A673 (cell line): ENCODE results near the gene NEDD4. TPM values are rescaled to one million over a fixed set of nuclear protein-coding genes. Genes with fewer than 3 reads are reported as not detected.
A peak's percentile ranks its signal among the peaks of the same experiment; 100 is the strongest.

Source experiments
- BruUV-seq: library from RNA; stranded (reverse); fragments of 400-500 nt; replicated peaks from 2 replicates; lab custom pipeline; 2021; lab: Mats Ljungman, UMichigan
- CTCF ChIA-PET: fragments of 300-600 bp; sonication (Branson Sonifier 250); formaldehyde crosslinking; loops from one replicate; lab custom pipeline; 2022; ENCODE audit warnings: antibody characterized with exemption; lab: Charles Lee
- POLR2A ChIA-PET: fragments of 300-600 bp; sonication (Branson Sonifier 250); formaldehyde crosslinking; loops from one replicate; lab custom pipeline; 2022; ENCODE audit warnings: antibody characterized with exemption; ENCODE audit not compliant: low non-redundant PET; lab: Charles Lee
- DNase-seq: peaks from one replicate; pipeline ENCODE4 v3.0.0-alpha.2; 2015; ENCODE audit warnings: low spot score
- H3K27ac ChIP-seq: fragments of 200-600 bp; sonication (generic); 2 replicates; pipeline ENCODE4 v1.5.1; 2016; ENCODE audit warnings: mixed run types, low read depth, mild to moderate bottlenecking, mixed read lengths, antibody characterized with exemption, low read length; ENCODE audit not compliant: poor library complexity, severe bottlenecking
- H3K27me3 ChIP-seq: fragments of 200-600 bp; sonication (generic); replicated peaks from 2 replicates; pipeline ENCODE4 v1.6.1; 2017; ENCODE audit warnings: mixed run types, low read depth, mild to moderate bottlenecking, mixed read lengths, antibody characterized with exemption, low read length; ENCODE audit not compliant: insufficient read depth, poor library complexity
- H3K36me3 ChIP-seq: fragments of 200-600 bp; sonication (generic); 2 replicates; pipeline ENCODE4 v1.6.1; 2016; ENCODE audit warnings: mixed run types, mild to moderate bottlenecking, mixed read lengths, antibody characterized with exemption, low read length; ENCODE audit not compliant: insufficient read depth, poor library complexity, severe bottlenecking
- H3K4me1 ChIP-seq: fragments of 200-600 bp; sonication (generic); 2 replicates; pipeline ENCODE4 v1.6.1; 2017; ENCODE audit warnings: mixed run types, mild to moderate bottlenecking, mixed read lengths, antibody characterized with exemption, low read length; ENCODE audit not compliant: insufficient read depth, poor library complexity, severe bottlenecking
- H3K4me3 ChIP-seq: fragments of 200-600 bp; sonication (generic); 2 replicates; pipeline ENCODE4 v1.5.1; 2016; ENCODE audit warnings: low read depth, mixed run types, mild to moderate bottlenecking, mixed read lengths, low read length; ENCODE audit not compliant: poor library complexity, severe bottlenecking
- H3K9me3 ChIP-seq: fragments of 200-600 bp; sonication (generic); 2 replicates; pipeline ENCODE4 v1.6.1; 2016; ENCODE audit warnings: mixed run types, low read depth, mild to moderate bottlenecking, mixed read lengths, antibody characterized with exemption, low read length; ENCODE audit not compliant: poor library complexity, severe bottlenecking
- EZH2 ChIP-seq: fragments of 200-600 bp; sonication (generic); IDR thresholded peaks from 2 replicates; pipeline ENCODE4 v1.6.1; 2017; ENCODE audit warnings: borderline replicate concordance, low read depth, mild to moderate bottlenecking, mixed read lengths, antibody characterized with exemption, low read length; ENCODE audit not compliant: poor library complexity, severe bottlenecking
- intact Hi-C: fragments of 100-400 bp; cut with micrococcal nuclease; formaldehyde crosslinking; loops from one replicate; pipeline ENCODE4 v1.10.0; 2022; ENCODE audit not compliant: unreplicated experiment
- total RNA-seq: library from RNA; stranded (reverse); gene quantifications from 2 replicates; pipeline ENCODE4 v1.2.3, GENCODE V29; 2021
- TF ChIP-seq, protein P1 (sequence below): fragments of 300-800, 200-600 bp; sonication (generic); conservative IDR thresholded peaks from 2 replicates; pipeline ENCODE4 v1.5.1; 2017; ENCODE audit warnings: low read depth, mild to moderate bottlenecking, antibody characterized with exemption, low read length, moderate library complexity, mixed read lengths

Gene NEDD4
- total RNA-seq, 1 experiment from 2014 or later = 23.1 TPM

DNA sequence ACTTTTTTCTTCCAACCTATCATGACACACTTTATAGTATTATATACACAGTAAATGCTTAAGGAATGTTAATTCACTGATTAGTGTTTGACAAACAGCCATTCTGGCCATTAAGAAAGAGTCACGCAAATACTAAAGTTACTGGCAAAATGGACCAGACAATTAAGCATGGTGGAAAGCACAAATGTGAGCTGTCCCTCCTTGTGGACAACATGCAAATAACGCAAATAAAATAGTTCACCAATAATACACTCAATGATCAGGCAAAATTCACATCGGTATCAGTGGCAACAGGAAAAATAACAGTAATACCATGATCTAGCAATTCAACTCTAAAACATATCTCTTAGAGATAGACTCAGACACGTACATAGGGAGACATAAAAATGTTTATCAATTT, 71.7 kb downstream of the NEDD4 start:
- ChIA-PET POLR2A (no interaction called here), CTCF (no interaction called here)
- TF ChIP-seq EZH2 = no peak
- TF ChIP-seq, protein P1, sequence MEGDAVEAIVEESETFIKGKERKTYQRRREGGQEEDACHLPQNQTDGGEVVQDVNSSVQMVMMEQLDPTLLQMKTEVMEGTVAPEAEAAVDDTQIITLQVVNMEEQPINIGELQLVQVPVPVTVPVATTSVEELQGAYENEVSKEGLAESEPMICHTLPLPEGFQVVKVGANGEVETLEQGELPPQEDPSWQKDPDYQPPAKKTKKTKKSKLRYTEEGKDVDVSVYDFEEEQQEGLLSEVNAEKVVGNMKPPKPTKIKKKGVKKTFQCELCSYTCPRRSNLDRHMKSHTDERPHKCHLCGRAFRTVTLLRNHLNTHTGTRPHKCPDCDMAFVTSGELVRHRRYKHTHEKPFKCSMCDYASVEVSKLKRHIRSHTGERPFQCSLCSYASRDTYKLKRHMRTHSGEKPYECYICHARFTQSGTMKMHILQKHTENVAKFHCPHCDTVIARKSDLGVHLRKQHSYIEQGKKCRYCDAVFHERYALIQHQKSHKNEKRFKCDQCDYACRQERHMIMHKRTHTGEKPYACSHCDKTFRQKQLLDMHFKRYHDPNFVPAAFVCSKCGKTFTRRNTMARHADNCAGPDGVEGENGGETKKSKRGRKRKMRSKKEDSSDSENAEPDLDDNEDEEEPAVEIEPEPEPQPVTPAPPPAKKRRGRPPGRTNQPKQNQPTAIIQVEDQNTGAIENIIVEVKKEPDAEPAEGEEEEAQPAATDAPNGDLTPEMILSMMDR = no peak
- H3K36me3 ChIP-seq = no peaks in the 10 kb centered on the region
- intact Hi-C loops = loop anchor here (5.0 kb wide), 1 partner anchor 71 kb away; the partner anchor contains the start of gene NEDD4
- H3K4me3 ChIP-seq = no peak overlapping the region
- no peak overlapping the region for H3K27ac ChIP-seq
- no peaks in the 10 kb centered on the region for H3K27me3 ChIP-seq
- no peak for DNase-seq
- no peaks in the 10 kb centered on the region for H3K9me3 ChIP-seq
- H3K4me1 ChIP-seq = peaks cover 13% of the 10 kb centered on the region
- no TSS peak for BruUV-seq

DNA sequence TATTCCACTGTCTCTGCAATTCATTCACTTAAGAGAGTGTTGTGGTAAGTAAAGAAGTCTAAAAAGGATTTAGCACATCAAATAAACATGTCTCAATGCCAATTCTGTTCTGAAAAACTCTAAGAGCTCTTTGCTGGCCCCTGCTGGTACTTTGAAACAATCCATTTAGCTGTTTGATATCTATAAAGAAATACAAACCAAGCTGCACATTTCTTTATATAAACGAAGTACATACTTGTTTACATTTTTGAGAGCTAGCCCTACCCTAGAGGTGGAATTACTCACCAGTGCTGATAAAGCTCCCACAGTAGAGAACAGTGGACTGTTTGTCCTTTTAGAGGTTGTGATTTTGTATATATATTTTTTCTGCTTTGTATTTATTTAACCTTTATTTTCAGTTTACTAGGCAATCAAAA, 75.5 kb downstream of the NEDD4 start:
- peaks cover 17% of the 10 kb centered on the region for H3K4me1 ChIP-seq
- H3K36me3 ChIP-seq = no peaks in the 10 kb centered on the region
- no peak overlapping the region for H3K27ac ChIP-seq
- intact Hi-C loops = loop anchor here (10.0 kb wide), 1 partner anchor 273 kb away; no protein-coding TSS in a partner anchor
- no peak for TF ChIP-seq EZH2
- TF ChIP-seq, protein P1 = peak; percentile 71
- BruUV-seq = no TSS peak
- ChIA-PET CTCF (interaction anchor here (0.9 to 1.7 kb wide), 4 partner anchors 11 to 271 kb away, joined by 3 to 7 read pairs (median 4); no protein-coding TSS in a partner anchor), POLR2A (no interaction called here)
- no peaks in the 10 kb centered on the region for H3K27me3 ChIP-seq
- no peaks in the 10 kb centered on the region for H3K9me3 ChIP-seq
- H3K4me3 ChIP-seq = no peak overlapping the region
- DNase-seq = peak; percentile 73

DNA sequence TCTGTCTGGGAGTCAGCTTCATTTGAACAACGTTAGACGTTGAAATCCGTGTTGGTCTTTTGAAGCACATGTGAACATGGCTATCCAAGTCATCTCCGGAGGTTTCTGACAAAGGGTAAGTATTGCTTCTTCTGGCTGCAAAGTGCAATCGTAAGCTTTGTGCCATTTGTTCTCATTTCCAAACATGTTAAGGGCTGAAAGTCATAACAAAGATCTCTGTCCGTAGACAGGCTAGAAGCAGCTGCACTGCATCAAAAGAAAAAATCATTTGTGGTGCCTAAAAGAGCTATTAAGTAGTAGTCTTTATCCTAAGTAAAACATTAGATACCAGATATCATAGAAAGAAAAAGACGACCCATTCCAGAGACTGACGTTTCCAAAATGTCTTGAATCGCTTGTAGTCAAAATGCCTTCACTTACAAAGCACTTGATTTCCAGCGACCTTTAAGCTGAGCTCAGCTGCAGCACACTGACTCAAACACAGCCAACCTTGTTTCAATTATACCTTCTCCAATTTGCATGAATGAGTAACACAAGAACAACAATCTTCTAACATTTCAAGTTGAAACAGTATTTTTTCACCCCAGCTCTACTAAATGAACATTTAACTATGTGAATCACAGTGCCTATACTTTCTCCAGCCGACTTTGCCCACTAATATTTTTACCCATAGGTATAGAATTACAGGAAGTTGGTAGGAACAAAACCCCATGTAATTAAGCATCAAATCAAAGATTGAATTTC, 76.6 kb downstream of the NEDD4 start:
- DNase-seq = peak; percentile 35
- no peak overlapping the region for H3K4me3 ChIP-seq
- intact Hi-C loops = loop anchor here (10.0 kb wide), 1 partner anchor 272 kb away; no protein-coding TSS in a partner anchor
- ChIA-PET POLR2A (no interaction called here), CTCF (interaction anchor here (1.7 kb wide), 1 partner anchor 268 kb away, joined by 6 read pairs; no protein-coding TSS in a partner anchor)
- no peaks in the 10 kb centered on the region for H3K9me3 ChIP-seq
- H3K27ac ChIP-seq = peak overlapping the region; percentile 4
- no peaks in the 10 kb centered on the region for H3K27me3 ChIP-seq
- no peaks in the 10 kb centered on the region for H3K36me3 ChIP-seq
- BruUV-seq = no TSS peak
- no peak for TF ChIP-seq EZH2
- TF ChIP-seq, protein P1 = no peak
- peaks cover 17% of the 10 kb centered on the region for H3K4me1 ChIP-seq
